NCI-H1105 treated with DMSO at 0.1 percent for 48 hours (cell line): Measurements from ENCODE around the gene UBE2R2.
"Not testable (repeated sequence)": the region's sequence is repeated elsewhere in the genome, so short reads cannot be mapped to it uniquely, and the experiment has no call there.

Source experiments
- DNase-seq: peaks from one replicate; lab custom pipeline; 2025; lab: John Stamatoyannopoulos, UW

The UBE2R2 gene

GRCh38 chr9:33927694-33928093 lies 110.7 kb downstream of the UBE2R2 start:
- no peak for DNase-seq

DNA sequence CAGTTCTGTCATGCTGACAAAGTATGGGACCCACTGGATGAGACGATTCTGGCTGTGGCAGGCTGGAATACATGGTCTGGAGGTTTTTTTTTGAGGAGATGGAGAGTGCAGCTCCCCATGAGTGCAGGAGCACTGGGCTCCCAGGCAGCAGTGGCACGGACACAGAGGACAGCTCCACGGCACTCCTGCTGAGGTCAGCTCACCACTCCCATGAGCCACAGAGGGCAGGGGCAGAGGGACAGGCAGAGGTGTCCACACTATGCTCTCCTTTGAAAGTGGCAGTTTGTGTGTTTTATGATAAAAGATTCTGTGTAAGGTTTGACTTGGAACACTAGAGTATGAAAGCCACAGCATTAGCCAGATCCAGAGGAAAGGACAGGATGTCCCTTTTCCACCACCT lies 114.4 kb downstream of the UBE2R2 start:
- DNase-seq, result no peak

GRCh38 chr9:33932078-33932807 lies 115.3 kb downstream of the UBE2R2 start:
- DNase-seq, result no peak

DNA sequence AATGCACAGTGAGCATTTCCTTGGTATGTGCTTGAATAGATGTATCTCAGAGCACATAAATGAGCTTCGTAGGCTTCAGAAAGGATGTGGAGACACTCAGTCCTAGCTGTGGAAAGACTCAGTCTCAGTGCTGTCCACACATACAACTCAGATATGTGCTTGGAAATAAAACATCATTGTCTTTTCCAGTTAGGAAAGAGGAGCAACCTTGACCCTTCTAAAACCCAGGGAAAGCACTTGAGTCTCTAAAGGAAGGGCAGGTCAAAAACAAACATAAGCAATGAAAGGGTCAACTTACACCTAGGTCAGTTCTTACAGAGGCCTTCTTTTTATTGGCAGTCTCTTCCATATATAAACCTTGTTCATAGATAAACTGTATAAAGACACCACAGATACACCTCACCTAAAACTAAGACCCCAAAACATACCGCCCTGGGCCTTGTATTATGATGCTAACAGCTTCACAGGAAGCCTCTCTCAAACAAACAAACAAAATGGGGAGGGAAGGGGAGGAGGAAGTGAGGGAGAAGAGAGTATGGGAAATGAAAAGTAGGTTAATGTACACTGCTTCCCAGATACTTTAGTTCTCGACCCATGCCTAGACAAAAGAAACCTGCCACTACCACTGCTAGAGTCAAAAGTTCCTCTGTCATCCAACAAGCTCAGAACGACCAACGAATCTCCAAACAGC lies 117.4 kb downstream of the UBE2R2 start:
- DNase-seq, result no peak

- peak; percentile 27 for DNase-seq
These were observed 123.2 kb downstream of the UBE2R2 start for GRCh38 chr9:33939924-33940874.

GRCh38 chr9:33942471-33943083 lies 125.6 kb downstream of the UBE2R2 start:
- no peak for DNase-seq

- no peak for DNase-seq
These were observed 126.4 kb downstream of the UBE2R2 start for GRCh38 chr9:33943389-33943788.

GRCh38 chr9:33946779-33947535 lies 130.0 kb downstream of the UBE2R2 start:
- no peak for DNase-seq

DNA sequence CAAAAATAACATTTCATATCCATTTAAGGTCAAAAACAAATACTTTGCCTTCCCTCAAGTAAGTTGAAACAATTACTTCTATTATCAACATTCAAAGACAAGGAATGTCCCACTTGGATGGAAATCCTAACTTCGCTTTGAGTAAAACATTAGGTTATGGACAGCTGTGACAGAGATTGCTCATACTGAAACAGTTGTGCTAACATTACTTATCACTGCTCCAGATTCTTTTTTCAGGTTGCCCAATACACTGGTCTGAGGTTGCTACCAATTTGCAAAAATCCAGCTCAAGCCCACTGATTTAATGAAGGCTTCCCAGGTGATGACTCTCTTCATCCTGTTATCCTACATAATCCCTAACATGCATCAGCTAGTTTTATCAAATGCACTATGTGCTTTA lies 133.4 kb downstream of the UBE2R2 start:
- no peak for DNase-seq

DNA sequence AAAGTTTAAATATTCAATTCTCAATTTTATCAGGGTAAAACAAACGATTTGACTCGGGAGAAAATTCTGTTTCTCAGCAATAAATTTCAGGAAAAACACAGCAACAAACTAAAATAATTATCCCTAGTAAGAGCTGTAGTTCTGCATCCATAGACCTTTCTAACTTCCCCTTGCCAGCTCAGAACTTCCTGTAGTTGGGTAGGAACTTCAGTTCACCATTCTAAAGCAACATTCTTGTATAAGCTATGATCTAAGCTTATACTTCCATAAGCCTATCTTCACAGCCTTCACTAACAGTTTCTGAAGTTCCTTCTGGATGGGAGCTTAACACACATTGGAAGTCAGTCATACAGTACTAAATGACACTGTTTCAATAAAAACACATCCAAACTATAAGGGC lies 135.1 kb downstream of the UBE2R2 start:
- no peak for DNase-seq

GRCh38 chr9:33956544-33956943 lies 139.6 kb downstream of the UBE2R2 start:
- no peak for DNase-seq

GRCh38 chr9:33959725-33960124 lies 142.8 kb downstream of the UBE2R2 start:
- DNase-seq, result no peak

DNA sequence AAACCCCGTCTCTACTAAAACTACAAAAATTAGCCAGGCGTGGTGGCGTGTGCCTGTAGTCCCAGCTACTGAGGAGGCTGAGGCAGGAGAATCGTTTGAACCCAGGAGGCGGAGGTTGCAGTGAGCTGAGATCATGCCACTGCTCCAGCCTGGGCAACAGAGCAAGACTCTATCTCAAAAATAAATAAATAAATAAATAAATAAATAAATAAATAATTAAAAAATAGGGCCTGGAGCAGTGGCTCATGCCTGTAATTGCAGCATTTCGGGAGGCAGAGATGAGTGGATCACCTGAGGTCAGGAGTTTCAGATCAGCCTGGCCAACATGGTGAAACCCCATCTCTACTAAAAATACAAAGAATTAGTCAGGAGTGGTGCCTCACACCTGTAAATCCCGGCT lies 145.5 kb downstream of the UBE2R2 start:
- DNase-seq, result not testable (repeated sequence)

DNA sequence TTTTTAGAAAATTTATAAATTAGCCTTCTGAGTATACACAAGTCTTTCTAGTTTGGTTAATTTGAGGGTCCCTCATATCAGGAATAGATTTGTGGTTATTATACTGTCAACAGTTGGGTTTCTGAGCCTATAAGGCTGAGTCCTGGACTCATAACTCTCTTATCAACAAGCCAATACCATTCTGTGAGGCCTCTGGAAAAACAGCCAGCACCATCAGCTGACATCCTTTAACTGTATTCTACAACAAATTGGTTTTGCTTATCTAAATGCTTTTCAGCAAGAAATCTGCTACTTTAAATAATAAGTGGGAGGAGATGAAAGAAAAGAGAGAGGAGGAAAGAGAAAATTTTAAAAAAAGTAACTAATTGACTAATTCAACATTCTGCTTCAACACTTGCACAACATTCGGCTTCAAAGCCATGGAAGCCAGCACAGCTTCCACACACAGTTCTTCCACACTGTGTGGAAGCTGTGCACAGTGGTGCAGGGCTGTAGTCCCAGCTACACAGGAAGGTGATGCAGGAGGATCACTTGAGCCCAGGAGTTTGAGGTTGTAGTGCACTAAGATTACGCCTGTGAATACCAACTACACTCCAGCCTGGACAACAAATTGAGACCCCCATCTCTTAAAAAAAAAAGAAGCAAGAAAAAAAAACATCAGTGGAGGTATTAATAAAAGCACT lies 147.3 kb downstream of the UBE2R2 start:
- no peak for DNase-seq
